Stimulated activated CD4-positive, alpha-beta T cell treated with anti-CD3 and anti-CD28 coated beads, Interleukin-12 subunit alpha, Interleukin-12 subunit beta, amount 100 ng/mL, for 48 hours (primary cell): ENCODE data around the gene CEP104.
A peak's percentile ranks its signal among the peaks of the same experiment; 100 is the strongest.

Experiments used
- DNase-seq, 3 donors: peaks; one replicate each; pipeline ENCODE4 v3.0.0-alpha.2; 2020; ENCODE audit warnings: low read depth in 2 of 3, low spot score in 1 of 3

The CEP104 gene

DNA sequence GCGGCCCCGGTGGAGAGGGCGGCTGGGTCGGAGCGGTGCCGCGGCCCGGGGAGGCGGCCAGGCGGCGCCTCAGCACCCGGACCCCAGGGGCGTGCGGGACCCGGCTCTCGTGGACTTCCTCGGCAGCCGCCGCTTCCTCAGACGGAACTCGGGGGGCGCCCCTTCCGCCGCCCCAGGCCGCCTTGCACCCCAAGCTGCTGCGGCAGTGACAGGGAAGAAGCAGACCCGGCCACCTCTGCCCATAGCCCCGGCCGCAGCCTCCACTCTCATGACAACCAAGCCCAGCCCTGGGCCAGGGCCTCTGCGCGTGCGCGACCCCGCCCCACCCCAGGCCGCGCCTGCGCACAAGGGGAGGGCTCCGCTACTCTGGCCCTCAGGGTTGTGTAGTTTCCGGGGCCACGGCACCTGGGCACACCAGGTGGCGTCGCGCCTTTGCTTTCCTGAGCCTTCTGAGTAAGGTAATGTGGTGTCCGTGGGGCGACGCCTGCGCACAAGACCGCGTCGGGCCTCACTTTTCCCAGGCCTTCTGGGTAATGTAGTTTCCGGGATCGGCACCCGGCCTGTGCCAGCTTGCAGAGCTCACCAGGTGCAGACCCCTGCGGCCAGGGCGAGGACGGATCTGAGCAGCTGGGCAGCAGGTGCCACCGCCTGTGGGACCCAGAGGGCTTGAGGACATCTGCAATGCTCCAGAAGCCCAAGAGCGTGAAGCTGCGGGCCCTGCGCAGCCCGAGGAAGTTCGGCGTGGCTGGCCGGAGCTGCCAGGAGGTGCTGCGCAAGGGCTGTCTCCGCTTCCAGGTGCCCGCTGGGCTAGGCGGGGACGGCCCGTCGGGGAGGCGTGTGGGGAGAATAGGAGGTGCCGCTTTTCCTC, at the start of gene CEP104, which contains the start of gene DFFB:
Gene CEP104 (minus strand): TSS at position 289 of the 868 bp plus-strand sequence. CDS start 4,804 bp downstream, outside the sequence.
Gene DFFB (plus strand): TSS at position 554 of the 868 bp plus-strand sequence. CDS start 128 bp downstream, at position 682.
- DNase-seq, result peak; percentile 88 to 94 (median 89)

DNA sequence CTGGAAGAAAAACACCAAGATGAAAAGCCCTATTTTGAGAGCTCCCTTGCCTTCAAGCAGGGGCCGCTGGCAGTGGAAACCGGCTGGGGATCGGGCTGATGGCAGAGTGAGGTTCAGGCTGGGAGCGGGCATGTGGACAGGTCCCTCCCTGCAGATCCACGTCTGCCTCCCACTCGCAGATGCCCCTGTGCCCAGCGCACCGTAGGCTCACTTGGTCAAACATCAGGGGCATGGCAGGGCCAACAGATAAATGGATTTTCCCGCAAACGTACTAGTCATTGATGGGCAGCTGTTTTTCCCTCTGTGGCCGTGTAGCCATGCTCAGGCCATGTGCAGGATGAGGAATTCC, 49.6 kb upstream of the CEP104 start:
- DNase-seq, result no peak

DNA sequence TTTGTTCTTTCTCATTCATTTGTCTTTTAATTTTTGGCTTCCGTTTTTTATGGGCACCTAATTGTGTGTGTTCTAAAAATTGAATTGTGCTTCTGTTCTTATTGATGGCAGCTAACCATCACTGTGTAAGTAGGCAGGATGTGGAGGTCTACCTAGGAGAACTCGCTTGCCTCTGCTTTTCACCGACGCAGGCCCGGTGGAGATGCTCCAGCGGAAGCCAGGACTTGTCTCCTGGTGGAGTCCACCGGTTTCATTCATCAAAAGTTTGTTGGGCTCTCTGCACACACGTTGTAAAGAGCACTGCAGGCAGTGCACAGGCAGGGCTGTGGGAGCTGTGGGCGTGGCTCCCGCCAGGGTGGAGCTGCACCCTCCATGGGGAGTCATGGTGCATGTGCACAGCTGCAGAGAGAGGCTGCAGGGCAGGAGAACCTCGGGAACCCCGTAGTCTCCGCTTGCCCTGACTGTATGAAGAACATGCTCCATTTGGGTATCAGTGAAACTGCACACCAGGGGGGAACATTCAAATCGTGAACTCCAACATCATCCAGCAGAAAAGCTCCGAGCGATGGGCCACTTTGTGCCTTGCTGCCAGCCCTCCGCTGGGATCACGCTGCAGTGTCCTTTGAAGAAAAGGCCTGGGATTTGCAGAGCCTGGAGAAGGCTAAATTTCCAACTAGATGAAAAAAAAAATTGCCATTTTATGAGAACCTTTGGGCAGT, 49.1 kb upstream of the CEP104 start:
- DNase-seq, result no peak

DNA sequence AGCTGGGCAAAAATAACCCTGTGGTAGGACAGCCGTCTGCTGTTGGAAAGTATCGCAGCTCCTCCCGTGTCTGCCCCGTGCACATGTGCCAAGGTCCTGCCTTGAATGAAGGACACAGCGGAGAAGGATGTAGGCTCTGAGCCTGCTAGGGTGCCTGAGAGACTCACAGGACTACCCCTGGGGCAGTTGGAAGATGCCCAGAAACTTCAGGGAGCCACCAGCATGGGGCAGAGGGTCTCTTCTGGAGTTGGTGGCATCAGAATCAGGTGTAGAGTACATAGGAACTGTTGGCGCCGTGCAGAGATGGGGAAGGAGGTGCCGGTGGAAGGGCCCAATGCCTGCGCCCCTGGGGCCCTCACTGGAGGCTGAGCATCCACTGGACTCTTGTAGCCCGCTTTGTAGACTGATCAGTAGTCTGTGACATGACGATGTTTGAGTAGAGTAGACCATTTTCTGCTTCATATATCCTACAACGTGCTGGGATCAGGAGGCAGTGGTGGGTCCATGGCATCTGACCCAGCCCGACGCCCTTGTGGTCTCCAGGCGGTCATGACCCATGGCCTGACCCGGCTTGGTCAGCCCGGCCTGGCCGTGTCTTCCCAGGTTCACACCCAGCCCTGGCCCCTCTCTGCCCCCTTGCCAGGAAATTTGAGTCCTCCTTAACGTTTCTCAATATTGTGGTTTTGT, 48.4 kb upstream of the CEP104 start:
- no peak for DNase-seq

DNA sequence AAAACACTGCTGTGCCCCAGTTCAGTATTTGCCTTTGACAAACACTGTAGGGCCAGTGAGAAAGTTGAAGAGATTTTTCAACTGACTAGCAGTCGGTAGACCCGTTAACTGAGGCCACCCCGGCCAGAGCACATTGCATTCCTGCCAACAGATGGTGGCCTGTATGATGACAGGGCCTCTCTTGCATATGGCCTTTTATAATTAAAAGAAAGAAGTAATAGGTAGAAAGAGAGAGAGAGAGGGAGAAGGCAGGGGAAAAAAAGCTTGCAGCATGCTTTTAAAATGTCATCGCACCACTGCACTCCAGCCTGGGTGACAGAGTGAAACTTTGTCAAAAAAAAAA, 47.8 kb upstream of the CEP104 start:
- no peak for DNase-seq

DNA sequence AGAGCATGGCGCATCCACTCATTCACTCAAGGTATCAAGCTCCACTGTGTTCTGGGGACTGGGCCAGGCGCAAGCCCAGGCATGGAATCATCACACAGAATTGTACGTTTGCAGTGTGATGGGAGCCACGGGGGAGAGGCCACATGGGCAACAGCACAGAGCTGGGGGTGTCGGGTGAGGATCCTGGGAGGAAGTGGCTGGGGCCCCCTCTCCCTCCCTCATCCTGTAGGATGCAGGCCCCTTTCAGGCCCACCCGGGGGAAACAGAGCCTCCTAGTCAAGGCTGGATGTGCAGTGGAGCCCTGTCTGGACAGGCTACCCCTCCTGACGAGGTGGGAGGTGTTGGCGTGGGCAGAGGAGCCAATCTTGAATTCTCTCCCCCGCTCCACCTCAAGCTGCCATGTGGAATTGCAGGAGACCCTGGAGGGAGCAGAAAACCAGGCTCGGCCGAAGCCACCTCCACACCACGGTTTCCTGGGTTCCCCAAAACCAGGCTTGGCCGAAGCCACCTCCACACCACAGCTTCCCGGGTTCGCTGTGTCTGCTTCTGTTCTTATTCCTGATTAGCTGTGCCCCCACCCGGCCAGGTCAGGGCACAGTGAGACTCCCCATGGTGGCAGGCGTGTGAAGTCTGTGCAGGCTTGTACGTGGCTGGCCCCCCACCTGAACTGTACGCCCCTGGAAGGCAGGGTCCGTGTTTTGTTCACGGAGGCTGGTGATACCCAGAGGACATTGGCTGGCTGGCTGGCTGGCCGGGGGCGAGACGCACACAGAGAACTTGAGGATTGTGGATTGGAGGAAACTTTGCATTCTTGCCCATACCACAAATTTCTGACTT, 47.2 kb upstream of the CEP104 start:
- DNase-seq, result no peak

DNA sequence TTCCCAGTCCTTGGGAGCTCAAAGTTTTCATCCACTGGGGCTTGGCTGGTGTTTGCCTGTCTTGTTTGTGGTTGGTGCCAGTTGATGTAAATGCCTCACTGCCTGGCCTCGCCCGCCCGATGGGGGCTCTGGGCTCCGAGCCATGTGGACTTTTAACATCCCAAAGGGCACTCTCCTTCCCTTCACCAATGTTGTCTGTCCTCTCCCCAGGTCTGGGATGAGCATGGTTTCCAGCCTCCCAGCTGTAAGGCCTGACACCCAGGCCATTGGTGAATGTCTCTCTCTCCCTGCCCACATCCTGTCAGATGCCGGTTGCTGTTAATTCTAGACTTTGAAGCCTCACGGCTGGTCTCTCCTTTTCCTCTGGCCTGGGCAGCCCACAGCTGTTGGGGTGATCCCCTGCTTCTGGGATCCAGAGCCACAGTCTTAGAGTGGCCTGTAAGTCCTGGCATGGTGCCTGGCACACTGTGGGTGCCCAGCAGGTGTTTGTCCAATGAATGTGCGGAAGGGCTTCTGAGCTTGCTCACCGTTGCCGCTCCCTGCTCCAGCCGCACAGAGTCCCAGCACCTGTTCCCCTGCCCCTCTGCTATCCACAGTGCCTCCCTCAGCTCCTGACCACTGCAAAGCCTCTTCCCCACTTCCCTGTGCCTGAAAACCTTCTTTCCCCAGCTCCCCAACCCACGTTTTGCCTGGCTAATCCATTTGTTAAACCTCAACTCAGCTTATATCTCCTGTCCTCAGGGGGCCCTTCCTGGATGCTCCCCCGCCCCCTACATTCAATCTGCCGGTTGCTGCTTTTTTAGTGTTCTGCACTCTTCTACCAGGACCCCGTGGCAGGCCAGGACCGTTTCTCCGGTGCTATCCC, 46.4 kb upstream of the CEP104 start:
- no peak for DNase-seq

DNA sequence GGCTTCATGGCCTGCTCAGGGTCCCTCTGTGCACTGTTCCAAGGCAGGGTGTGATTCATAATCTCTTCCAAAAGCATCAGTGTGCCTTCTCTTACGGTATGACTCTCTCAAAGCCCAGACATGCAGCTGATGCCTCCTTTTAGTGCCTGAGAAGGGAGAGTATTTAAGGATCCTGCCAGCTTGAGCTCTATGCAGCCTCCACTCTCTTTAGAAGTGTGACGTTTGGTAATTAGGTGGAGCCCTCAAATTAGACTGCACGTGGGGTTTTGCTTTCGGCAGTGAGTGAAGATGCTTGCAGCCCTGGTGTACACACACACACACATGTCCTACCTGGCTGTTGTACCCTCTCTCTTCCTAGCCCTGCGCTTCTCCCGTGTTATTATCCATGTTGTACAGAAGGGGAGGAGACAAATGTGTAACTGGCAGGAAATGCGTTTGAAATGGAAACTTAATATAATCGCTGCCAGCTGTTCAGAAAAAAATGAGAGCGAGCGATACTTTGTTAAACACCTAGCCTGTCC, 45.6 kb upstream of the CEP104 start:
- DNase-seq, result no peak

DNA sequence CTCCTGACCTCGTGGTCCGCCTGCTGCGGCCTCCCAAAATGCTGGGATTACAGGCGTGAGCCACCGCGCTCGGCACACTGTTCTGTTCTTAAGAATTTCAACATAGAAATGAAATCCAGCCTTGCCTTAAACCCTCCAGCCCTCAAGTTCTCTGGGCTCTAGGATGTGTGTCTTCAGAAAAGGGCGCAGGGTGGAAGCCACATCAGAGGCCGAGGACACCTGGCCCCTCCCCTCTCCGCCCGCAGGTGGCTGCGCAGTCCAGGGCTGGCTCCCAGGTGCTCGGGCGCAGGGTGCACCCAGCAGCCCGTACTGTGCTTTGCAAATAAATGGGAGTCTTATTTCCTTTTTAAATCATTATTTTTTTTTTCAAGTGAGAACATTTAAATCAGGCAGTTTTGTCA, 45.1 kb upstream of the CEP104 start:
- DNase-seq, result no peak

DNA sequence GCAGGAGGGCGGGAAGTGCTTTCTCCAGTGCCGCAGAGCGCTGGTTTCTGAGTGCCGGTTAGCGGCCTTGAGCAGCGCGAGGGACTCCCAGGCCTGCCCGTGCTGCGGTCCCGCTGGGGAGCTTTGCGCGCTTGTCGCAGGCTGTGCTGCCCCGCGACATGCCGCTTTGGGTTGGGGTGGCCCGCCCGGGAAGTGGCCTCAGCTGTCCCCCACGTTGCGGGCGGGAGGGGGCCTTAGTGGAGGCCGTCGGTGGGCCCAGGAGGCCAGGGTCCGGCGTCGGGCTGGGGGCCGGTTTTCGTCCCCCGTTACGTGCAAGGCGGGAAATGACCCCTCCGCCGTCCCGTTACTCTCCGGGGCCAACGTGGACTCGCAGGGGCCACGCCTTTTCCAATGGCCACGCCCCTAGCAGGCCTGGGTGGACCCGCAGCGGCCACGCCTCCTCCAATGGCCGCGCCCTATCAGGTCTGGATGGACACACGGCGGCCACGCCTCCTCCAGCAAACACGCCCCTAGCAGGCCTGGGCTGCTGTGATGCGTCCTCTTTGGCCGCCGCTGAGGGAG, 44.0 kb upstream of the CEP104 start:
- DNase-seq, result peak; percentile 84 to 90 (median 87)

DNA sequence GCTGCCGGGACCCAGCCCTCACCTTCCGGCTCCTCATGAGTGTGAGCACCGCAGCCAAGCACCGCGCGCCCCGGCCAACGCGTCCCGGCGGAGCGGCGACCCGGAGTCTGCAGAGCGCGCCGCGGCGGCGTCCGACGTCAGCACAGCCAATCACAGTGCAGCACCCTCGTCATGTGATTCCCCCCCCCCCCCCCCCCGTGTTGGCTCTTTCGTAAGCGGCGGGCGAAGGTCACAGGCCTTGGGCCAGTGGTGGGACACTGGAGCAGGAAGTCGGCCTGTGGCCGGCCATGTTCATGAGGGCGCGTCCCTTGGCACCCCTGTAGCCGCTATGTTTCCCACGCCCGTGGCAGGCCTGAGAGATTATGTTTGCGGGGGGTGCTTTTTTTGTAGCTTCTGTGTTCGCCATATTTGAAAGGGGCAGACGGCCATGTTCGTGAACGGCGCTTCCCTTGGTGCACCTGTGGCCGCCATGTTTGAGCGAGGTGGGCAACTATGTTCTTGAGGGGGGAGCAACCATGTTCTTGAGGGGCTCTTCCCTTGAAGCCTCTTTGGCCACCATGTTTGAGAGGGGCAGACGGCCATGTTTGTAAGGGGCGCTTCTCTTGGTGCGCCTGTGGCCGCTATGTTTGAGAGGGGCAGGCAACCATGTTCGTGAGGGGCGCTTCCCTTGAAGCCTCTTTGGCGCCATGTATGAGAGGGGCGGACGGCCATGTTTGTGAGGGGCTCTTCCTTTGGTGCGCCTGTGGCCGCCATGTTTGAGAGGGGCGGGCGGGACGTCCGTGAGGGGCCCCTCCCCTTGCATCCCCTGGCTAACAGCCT, 43.3 kb upstream of the CEP104 start, which contains the start of gene C1orf174:
Gene C1orf174 (minus strand): TSS at position 123 of the 819 bp plus-strand sequence. CDS start 86 bp downstream, at position 37.
- peak; percentile 81 to 86 (median 85) for DNase-seq

DNA sequence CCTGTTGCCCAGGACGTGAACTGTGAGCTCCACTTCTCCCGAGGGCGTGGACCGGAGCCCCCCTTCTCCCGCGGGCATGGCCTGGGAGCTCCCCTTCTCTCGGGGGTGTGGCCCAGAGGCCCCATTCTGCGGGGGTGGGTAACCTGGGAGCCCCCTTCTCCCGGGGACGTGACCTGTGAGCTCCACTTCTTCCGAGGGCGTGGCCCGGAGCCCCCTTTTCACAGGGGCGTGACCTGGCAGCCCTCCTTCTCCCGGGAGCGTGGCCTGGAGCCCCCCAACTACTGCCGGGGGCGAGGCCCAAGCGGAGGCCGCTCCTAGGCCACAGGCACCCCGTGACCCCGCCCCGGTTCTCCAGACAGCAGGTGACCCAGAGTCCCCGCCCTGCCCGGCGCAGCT, 42.7 kb upstream of the CEP104 start:
- DNase-seq, result no peak

DNA sequence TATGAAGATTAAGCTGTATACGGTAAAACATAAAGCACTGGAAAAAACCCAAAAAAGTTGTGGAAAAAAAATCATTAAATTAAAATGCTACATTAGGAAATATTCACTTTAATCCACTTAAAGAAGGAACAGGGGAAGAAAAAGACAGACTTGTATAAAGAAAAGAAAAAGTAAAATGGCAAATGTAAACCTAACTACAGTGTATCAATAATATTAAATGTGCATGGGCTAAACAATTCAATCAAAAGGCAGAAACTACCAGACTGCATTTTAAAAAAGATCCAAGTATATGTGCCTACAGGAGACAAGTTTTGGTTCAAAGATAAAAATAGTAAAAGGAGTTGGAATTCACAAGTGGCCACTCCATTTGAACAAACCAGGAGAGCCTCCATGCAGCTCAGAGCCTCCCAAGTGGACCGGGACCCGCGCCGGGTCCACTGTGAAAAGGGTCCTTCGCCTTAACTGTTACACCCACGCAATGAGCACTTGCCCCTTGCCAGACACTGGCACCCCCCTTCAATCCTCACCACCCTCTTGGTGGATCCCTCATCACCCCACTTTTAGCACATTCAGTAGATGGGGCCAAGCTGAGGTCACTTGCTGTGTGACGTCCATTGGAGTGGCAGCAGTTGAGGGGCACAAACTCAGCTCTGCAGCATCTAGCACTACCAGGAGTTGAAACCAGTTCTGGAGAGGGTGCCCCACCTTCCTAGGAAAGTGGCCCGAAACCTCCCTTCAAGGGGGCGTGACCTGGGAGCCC, 42.2 kb upstream of the CEP104 start:
- DNase-seq, result no peak

DNA sequence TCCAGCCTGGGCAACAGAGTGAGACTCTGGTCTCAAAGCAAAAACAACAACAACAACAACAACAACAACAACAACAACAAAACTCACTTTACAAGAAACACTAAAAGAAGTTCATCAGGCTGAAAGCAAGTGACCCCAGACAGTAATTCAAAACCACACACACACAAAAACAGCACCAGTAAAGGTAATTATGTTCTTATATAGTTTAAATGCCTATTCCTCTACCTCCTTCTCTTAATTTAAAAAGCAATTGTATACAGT, 41.4 kb upstream of the CEP104 start:
- DNase-seq, result no peak

DNA sequence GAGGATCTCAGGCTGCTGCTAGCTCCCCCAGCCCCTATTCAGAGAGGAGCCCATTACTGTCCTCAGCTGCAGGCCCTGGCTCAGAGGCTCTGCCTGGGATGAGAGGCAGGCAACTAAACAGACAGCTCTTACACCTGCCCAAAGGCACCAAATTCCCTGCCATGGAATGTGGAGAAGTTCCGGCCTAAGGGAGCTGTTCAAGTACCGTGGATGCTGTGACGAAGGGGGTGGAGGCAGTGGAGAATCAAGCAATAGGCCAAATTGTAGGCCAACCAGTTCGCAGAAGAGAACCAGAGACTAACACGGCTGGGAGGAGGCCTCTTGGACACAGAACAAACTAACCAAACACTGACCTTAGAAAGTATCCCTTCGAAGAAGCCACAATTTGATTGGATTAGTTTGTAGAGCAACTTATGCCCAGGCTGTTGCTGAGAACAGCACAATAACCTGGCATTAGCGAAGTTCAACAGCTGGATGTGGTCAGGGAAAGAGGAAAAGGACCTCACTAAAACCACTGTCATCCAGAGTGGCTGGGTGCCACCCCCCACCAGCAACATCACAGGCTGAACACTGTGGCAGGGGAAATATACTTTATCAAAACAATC, 39.5 kb upstream of the CEP104 start:
- DNase-seq, result no peak

DNA sequence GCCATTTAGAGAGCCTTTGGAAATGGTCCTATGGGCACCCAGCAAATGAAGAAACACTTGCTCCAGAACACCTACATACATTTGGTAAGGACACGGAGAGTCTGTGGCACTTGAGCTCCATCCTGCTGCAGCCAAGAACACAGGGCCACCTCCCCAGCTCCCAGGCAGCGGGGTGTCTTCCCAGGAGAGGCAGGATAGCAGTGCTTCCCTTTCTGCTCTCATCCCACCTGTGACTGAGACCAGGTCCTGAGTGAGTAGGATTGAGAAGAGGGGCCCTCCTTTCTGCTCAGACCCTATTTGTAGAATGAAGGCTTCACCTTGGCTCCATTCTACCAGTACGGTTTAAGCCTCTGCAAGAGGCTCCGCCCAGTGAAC, 38.9 kb upstream of the CEP104 start:
- DNase-seq, result no peak

DNA sequence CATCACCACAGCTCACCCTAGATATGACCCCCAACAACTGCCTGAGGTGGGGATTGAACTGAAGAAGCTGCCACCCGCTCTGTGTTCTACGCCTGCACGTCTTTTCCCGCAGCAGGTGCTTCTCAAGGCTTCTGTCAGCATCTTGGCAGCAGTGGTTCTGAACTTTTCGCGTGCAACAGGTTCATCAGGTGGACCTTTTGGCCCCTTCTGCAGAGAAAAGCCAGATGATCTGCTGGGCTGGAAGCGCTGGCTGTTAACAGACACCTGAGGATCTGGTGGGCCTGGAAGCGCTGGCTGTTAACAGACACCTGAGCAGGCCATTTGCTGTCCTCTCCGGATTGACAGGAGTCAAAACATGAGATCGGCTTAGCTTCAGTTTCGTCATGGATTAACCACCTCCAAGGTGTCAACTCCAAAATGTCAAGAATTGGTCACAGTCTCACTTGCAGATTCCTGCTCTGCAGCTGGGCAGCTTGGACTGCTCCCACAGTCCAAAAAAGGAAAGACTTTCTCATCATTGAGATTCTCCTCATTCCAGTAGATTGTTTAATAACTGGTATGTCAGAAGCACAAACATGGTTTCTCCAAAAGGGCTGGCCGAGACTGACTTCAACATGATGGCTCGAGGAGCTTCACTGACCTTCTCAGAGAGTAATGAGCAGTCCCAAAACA, 38.4 kb upstream of the CEP104 start:
- no peak for DNase-seq
